HG02759 (cell line): ENCODE data around the gene NELFA.
"Not testable (repeated sequence)": the region's sequence is repeated elsewhere in the genome, so short reads cannot be mapped to it uniquely, and the experiment has no call there.

Experiments used
- ATAC-seq: cut with Tn5 transposase; IDR thresholded peaks from one replicate; pipeline ENCODE4 v1.9.1; 2021; ENCODE audit warnings: mild to moderate bottlenecking, moderate library complexity; ENCODE audit not compliant: unreplicated experiment

NELFA gene

GRCh38 chr4:1994938-1995337 is 13.8 kb downstream of the NELFA start:
- ATAC-seq = no peak

GRCh38 chr4:1993718-1994516 is 14.9 kb downstream of the NELFA start:
- ATAC-seq = not testable (repeated sequence)

- no peak for ATAC-seq
Observed at GRCh38 chr4:1993169-1993516, 15.6 kb downstream of the NELFA start.

GRCh38 chr4:1992468-1993168 is 16.2 kb downstream of the NELFA start:
- ATAC-seq = no peak

- no peak for ATAC-seq
Observed at GRCh38 chr4:1991596-1992434, 17.0 kb downstream of the NELFA start.

GRCh38 chr4:1991087-1991486 is 17.7 kb downstream of the NELFA start:
- ATAC-seq = no peak

- ATAC-seq = no peak
Observed at GRCh38 chr4:1990676-1991075, 18.1 kb downstream of the NELFA start.

- ATAC-seq = no peak
Observed at GRCh38 chr4:1990348-1990645, 18.5 kb downstream of the NELFA start.

GRCh38 chr4:1989533-1990347 is 19.0 kb downstream of the NELFA start:
- no peak for ATAC-seq

- ATAC-seq = no peak
Observed at GRCh38 chr4:1988327-1988724, 20.4 kb downstream of the NELFA start.

- no peak for ATAC-seq
Observed at GRCh38 chr4:1987721-1988326, 20.9 kb downstream of the NELFA start.

- ATAC-seq = no peak
Observed at GRCh38 chr4:1987296-1987695, 21.5 kb downstream of the NELFA start.

- ATAC-seq = no peak
Observed at GRCh38 chr4:1986578-1987210, 22.1 kb downstream of the NELFA start.

- no peak for ATAC-seq
Observed at GRCh38 chr4:1985780-1986577, 22.8 kb downstream of the NELFA start.

GRCh38 chr4:1985294-1985693 is 23.5 kb downstream of the NELFA start:
- no peak for ATAC-seq

GRCh38 chr4:1984406-1985191 is 24.2 kb downstream of the NELFA start:
- ATAC-seq = no peak

GRCh38 chr4:1983846-1984405 is 24.8 kb downstream of the NELFA start:
- no peak for ATAC-seq
